Activated T-helper 1 cell treated with anti-CD3 and anti-CD28 coated beads, Interleukin-2, amount 50 U/mL, for 16 hours (primary cell): ENCODE data around the gene STK33.

Experiments used
- DNase-seq, 2 donors: peaks; one replicate each; pipeline ENCODE4 v3.0.0-alpha.2; 2020; ENCODE audit warnings: low read depth in 1 of 2, low spot score in 1 of 2

STK33 gene

DNA sequence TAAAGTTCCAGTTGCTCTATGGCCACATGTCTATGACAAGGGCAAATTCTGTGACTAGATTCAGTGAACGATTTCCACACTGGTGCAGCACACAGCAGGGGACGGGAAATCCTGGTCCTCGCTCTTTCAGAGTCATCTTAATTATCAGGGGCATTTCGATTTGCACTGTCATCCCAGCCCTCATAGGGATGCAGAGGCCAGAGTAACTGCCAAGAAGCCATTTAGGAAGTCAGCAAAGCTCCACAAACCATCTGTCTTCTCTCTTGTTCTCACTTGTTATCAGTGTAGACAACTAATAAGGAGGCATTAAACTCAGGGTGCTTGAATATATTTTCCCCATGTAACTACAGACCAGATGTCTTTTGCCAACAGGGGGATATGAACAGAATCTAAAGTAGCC, 151.7 kb downstream of the STK33 start:
- DNase-seq = no peak

DNA sequence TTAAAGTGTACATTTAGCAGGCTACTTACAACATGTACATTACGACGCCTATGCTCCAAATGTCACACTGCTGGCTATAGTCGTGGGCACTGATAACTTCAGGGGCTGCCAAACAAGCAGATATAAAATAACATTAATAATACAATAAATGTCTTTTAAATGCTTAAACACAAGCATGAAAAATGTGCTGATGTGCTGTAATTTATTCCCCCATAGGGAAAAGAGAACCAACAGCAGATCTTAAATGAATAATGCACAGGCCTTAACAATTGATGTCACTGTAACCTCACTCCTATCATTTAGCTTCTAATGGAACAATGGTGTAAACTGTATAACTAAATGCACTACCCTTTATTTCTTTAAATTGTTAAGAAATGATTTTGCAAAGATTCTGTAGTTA, 153.4 kb downstream of the STK33 start:
- no peak for DNase-seq

DNA sequence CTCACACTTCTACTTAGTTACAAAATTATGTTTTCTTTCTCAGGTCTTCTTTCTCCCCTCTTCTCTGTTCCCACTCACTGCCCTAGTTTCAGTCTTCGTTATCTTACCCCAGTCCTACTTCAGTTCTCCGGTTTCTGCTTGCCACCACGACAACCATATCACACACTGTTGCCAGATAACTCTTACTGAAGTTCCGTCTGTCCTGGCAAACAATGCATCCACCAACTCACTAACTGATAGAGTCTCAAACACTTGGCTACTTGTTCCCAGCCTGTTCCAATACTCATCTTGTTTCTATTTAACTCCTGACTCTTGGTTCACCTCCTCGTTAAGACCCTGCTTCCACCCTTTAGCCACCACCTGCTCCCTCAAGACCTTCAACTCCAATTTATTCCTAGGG, 164.5 kb downstream of the STK33 start:
- DNase-seq = no peak

DNA sequence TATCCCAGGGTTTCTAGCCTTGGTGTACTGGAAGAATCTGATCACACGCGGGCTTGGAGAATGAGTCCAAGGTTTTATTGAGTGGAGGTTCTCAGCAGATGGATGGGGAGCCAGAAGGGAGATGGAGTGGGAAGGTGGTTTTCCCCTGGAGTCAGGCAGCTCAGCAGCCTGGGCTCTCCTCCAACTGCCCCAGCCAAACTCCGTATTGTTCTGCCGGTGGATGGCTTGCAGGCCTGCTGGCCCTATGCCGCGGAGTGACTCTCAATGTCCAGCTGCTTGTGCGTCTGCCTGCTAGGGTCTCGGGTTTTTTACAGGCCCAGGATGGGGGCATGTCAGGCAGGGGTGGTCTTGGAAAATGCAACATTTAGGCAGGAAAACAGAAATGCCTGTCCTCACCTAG, 168.0 kb downstream of the STK33 start:
- no peak for DNase-seq

DNA sequence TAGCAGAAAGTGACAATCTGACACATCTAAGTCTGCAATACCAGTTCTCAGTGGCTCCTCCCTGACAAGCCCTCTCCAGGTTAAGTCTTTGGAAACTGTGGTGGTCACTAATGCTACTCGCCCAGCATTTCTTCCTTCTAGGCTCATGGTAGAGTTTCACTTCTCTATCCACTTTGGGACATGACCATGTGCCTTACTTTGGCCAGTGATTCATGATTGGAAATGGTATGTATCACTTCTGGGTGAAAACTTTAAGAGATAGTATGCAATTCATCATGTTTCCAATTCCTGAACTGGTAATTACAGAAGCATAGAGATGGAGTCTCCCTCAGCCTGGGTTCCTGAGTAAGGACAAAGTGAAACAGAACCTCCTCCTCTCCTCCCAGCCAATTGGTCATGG, 178.8 kb downstream of the STK33 start:
- no peak for DNase-seq

DNA sequence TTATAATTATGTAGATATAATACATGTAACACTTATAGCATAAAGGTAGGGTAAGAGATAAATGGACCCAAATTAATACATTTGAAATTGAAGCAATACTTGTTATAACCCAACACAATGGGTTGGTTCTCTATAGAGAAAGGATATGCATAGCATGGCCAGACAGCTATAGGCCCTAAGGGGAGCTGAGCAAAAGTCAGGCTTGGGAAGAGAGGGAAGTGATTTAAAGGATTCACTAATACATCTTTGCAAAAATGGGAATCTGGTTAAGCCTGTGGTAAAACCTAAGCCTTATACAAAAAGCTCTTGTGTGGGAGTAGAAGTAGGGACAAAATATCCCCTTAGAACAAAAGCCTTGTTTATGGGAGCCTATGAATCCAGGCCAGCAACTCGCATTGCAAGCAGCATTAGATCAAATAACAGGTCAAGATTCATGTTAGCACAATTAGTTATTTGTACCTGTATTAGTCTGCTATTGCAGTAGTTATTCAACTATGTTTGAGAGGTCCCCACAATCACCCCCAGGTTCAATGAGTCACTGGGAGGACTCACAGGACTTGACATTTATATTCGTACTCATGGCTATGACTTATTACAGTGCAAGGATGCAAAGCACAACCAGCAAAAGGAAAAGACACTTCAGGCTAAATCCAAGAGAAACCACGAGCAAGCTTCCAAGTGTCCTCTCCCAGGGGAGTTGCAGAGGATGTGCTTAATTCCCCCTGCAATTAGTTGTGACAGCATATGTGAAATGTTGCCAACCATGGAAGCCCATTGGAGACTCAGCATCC, 185.7 kb downstream of the STK33 start:
- no peak for DNase-seq

DNA sequence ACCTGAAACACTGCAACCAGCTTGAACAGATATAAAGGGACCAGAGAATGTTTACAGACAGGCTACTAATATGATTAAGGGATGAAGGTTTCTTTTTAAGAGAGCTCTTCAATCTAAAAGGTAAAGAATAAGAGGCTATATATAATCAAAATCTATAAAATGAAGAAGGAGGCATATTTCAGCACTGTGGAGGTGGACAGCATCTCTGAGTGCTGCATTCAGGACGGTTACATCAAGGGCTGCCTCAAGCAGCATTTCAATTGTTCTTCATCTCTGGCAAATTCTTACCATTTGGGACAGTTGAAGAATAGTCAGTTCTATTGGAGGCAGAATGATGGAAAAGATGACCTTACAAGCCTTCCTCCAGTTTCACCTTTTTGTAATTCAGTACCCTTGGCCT, 190.7 kb downstream of the STK33 start:
- DNase-seq = no peak

DNA sequence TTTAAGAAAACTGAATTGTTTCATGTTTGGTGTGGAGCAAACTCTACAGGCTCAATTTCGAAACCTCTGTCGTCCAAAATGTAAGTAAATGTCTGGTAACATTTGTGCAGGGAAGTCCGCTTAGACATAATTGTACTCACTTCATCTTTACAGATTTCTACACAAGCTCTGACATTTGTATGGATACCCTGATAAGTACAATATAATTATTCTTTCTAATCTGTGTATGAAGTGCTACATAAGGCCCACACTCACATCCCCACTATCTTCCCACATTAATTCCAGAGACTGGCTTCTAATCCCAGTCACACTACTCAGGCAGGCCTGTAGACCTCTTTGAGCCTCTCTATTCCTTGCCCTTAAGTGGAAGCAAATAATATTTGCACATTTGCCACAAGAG, 201.1 kb downstream of the STK33 start:
- no peak for DNase-seq

DNA sequence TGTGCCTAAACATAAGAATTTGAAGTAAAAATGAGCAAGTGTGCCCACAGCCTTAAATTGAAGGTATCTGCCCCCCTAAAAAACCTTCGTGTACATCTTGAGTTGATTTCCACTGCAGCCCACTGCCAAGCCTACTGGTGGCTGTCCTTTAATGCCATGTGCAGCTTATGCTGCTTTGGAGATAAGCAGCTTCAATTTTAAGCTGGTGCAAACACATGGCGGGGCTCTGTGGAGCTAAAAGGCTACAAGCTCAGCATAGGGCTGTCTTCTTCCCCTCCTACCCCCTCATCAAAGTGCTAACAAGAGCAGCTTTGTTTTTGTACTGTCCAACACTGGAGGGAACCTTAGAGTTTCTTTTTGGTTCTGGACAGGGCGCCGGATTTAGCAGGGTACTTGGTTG, 201.9 kb downstream of the STK33 start:
- DNase-seq = no peak

DNA sequence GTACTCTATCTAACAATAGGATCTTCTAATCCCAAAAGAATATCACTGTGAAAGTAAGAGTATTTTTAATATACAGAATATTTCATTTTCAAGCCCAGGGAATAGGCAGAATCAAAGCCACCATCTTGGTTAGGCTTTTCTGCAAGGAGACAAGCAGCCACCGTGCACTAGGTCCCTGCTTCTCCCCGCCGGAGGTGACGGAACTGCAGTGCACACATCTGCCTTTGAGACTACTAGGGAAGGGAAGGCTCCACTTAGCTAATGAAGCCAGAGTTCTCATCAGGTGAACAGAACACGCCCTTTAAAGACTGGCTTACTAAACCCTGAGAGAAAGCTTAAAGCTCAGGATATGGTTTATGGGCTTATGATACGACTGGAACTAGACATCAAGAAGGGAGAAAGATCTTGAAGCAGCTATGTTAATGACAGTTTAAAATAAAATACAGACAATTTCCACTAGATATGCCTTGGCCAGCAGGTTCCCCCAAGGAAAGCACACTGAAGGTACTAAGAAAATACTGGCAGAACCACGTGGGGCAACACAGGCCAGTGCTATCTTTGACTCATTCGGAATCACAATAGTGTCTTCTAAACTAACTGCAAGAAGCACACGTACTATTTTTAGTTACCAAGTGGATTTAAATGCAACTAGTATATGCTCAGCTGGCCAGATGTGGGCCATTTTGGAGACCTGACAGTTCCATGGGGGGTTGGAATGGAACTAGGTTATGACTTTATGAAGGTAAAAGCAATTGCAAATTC, 203.0 kb downstream of the STK33 start:
- DNase-seq = no peak

DNA sequence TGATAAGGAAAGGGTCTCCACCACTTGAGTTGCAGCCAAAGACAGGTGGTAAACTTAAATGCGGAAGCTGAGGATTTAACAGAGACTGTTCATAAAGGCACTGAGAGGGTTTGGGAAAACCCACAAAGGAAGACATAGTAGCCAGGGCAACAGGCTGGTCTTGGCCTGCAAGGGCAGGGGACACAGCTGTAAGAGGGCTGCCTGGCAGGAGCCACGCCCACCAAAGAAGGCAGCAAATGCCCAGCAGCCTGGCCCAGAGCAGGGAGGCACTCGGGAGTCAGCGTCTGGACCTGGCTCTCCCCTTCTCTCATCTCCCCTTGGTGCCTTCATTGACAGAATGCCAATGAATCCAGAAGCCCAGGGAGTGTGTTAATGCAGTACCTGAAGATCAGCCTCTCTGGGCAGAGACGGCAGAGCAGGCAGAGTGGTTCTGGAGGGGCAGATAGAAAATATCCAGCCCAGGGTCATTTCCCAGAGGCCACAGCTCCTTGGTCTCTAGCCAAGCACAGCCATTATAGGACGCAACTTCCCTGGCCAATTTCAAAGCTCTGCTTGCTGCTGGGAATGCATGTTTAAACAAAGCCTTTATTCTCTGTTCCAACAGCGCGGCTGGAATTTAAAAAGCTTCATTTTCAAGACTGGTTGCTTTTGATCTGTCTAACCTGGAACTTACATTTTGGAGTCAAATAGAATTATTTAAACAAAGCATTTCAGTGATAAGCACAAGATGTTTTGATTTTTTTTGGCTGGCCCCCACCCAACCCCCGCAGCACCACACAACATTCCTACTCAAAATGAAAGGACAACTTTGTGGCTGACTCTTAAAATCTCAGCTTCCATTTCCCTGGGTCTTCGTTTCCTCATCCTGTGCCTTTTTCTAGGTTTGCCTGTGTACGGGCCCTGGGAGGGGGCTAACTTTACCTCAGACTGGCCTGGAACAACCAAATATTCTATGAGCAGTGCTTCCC, 204.7 kb downstream of the STK33 start:
- DNase-seq = no peak

DNA sequence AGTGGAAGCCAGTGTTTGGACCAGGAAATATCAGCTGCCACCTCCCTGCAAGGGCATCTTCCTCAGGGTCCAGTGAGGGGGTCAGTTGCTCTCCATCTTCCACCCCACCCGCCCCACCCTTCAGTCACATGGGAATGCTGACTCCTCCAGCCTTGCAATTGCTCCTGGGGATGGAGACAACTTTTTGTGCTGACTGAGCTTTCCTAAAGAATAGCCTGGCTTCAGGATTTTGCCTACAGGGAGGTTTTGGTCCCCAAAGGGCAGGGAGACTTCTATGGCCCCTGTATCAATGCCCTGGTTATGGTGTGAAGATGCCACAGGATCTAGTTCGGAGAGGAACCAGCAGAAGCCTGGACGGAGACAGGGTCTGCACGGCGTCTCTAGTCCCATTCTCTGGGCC, 206.3 kb downstream of the STK33 start:
- no peak for DNase-seq

DNA sequence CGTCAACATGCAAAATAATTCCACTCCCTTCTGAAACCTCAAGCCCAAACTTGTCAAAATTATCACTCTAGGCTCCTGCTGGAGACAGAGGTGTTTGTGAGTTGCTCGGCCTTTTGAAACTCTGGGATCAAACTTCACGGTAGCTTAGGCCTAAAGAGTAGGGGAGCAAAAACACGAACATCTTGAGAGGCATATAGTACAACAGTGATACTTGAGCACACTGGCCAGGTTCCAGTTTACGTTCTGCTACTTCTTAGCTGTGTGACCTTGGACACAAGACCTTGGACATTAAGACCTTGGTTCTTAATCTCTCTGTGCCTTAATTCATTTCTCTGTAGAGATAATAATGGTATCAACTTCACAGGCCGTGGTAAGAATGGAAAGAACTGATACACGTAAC, 206.9 kb downstream of the STK33 start:
- DNase-seq = no peak

DNA sequence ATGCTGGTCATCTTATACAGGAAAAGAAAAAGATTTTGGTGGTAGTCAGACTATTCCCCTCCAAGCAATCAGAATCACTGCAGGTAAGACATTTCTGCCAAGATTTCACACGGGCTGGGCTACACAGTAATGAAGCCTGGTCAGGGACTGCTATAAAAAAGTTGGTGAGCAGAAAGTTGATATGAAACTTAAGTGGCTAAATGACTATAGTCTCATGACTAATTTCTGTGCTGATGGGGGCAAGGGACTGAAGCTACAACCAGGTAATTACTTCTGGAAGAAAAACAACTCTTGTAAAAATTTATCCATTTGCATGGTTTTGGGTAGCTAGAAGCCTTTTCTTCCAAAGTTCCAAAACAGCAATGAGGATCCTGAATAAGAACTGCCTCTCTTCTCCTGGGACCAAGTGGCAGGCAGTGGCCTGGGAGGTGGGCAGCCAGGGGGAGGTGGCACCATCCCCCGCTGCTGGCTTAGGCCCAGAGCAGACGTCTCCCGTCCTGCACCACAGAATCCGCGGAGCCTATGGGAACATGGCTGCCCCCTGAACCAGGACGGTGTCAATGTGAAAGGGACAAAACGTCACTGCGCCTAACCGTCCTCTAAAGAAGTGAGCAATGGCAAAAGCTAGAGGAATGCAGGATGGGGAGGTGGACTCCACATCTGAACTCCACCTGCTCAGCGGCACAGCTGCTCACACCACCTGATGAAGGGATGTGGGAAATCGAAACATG, 207.7 kb downstream of the STK33 start:
- DNase-seq = no peak

DNA sequence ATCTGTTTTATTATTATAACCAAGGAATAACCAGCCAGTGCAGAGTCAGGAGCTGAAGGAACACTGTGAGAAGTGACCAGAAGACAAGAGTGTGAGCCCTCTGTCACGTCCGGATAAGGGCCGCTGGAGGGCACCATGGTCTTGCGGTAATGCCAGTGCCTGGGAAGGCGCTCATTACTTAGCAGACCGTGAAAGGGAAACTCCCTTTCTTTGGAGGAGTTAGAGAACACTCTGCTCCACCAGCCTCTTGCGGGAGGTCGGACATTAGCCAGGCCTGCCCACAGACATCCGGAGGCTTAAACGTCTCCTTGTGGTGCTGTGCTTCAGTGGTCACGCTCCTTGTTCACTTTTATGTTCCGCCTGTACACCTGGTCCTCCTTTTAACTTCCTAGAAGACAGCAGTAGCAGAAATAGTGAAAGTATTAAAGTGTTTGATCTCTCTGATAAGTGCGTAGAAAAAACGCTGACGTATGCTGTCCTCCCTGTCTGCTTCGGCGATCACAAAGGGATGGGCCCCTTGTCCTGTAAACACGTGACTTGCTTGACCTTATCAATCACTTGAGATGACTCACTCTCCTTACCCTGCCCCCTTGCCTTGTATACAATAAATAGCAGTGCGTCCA, 209.7 kb downstream of the STK33 start:
- DNase-seq = no peak

DNA sequence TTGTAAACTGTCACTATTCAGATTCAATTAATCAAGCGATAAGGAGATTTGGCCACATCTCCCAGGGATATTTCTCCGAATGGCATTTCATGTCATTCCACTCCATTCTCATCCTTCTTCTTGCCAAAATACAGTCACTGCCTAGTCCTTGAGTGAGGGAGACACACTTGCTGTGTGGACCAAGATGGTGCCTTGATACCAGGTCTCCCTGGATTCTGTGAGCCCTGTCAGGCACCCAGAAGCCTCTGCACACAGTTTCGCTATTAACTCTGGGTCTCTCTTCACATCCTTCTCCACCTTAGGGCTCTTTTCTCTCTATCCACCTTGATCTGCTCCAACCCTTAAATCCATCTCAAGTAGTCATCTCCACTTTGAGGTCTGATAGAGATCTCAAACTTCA, 210.4 kb downstream of the STK33 start:
- DNase-seq = no peak

DNA sequence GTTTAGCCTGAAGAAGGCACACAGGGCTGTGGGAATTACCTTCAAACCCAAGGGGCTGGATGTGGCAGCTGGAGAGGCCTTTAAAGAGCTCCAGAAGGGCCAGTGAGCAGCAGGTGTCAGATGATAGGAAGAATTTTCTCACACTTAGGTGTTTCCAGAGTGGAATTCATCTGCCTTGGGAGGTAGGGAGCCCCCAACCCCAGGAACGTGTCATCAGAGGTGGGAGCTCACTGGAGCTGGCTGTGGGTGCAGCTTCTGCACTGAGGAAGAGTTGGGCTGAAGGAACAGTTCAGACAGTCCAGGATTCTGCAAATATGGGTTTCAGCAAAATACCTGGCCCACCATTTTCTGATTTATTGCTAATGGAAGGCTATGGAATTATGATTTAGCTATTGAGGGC, 210.8 kb downstream of the STK33 start:
- DNase-seq = no peak

DNA sequence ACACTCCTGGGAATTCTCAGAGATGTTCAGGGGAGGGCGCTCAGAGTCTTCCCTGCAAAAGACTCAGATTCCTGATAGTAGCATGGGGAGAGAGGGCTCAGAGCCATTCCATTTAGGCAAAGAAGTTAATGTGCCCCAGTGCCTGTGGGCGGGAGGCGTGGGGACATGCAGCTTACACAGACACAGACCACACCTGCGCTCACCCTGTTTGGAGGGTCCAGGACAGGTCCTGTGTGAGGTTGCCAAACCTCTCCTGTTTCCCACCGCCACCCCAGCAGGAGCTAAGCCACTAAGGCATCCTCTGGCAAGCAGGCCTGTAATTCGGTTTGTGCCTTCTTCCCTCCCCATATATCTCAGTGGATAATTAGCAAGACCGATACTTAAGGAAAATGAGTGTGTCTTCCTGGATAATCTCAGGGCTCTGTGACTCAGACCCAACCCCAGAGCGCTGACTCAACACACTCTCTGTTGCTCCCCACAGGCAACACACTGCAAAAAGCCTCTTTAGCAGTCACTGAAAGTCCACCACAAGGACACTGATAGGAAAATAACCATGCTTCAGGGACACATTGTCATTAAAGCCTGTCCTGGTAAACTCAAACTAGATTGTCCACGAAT, 211.5 kb downstream of the STK33 start:
- DNase-seq = no peak

DNA sequence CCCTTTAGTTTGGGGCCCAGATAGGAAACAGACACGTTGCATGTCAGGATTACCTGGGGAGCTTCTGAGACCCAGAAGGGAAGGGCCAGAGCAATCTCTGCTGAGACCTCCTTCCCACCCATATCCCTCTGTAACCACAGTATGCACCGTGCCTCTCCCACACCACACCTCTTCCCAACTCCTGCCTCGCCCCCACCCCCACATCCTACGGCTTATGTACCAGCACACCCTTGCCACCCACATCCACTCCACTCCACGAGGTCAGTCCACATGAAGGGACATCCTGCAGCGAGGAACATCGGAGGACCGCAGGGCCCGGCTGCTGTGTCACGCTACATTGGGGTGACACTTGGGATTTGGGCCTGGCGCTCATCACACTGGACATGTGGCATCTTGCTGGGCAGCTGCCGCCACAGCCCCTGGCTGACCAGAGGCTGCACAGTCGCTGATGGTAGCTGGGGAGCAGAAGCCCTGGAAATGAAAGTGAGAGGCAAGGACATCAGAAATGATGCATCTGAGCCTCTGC, 212.1 kb downstream of the STK33 start:
- DNase-seq = no peak

DNA sequence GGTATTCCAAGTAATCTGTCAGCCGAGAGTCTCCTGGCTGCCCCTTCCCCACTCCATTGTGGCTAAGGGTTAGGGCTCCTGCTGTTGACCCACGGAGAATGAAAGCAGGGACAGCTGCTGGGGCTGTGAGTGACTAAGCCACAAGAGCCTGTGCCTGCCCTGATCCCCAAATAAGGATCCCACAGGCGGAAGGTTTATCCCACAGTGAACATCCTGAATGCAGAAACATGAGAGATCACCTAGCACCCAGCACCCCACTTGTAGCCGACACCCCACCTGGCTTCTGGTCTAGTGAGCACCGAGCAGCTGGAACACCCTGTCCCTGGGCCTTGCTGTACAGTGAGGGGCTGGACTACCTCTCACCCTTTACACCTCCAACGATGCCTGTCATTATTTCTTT, 212.7 kb downstream of the STK33 start:
- no peak for DNase-seq
